ENCODE results near the gene CACNA1G. TPM values are rescaled to one million over a fixed set of nuclear protein-coding genes. Genes with fewer than 3 reads are reported as not detected.

Gene CACNA1G
- total and polyA plus RNA-seq, 2 donors from 2014 or later = 0.06 TPM; not detected in 1

DNA sequence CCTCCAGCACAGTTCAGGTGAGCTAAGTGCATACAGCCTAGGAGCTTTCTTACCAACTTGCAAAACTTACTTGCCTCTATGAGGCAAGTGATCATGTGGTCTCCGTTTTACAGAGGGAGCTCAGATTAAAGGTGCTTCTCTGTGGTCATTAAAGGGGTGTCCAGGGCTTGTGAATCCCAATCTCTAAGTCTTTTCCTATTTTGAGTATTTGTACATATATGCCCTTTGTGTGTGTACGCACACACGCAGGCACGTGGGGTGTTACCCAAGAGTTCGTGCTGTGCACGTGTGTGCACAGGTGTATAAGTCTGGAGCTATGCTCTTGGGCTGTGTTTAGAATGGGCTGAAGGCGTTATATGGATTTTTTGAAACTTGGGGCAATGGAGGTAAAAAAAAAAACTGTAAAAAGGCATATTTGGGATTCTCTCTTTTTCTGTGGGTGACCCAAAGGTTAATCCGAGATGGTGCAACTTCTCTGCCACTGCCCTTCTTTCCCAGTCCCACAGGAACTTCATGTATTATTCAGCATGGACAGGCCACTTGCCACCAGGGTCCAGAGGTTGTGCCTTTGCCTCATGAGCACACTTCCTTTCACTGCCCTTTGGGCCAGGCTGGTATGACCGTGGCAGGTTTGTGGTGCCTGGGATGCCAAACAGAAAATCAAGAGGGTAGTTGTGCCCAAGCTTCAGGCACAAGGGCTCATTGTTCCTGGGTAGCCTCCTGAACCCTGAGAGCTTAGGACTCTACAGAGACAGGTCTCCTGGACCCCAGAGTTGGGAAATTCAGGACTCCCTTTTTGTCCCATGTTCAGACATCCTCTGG is 75.7 kb downstream of the CACNA1G start:
- intact Hi-C loops (cut with DNase I) = loop anchor here (10.0 kb wide), 1 partner anchor 49 kb away; no protein-coding TSS in a partner anchor
- Histone ChIP-seq H3K4me1 (ENCODE audit: control insufficient read depth in 2 of 3, insufficient read depth in 2 of 3, low read depth in 1 of 3, low read length in 3 of 3) (peaks cover 4 to 28% (median 16%) of the 10 kb centered on the region in 3 donors), H3K36me3 (ENCODE audit: control insufficient read depth in 2 of 3, insufficient read depth in 3 of 3, low read length in 3 of 3) (no peaks in the 10 kb centered on the region), H3K9ac (ENCODE audit: low read length in 3 of 3) (no peak overlapping the region), H3K27ac (ENCODE audit: low read depth in 2 of 2, low read length in 2 of 2) (peak overlapping the region in 1 of 2 donors; percentile 12), H3K27me3 (ENCODE audit: control insufficient read depth, insufficient read depth, low read length) (peaks cover 3% of the 10 kb centered on the region), H3K4me3 (ENCODE audit: low read length in 3 of 3) (peak overlapping the region in 2 of 3 donors; percentile 7 to 43), H3K9me3 (ENCODE audit: control insufficient read depth in 2 of 3, insufficient read depth in 1 of 3, low read length in 3 of 3) (no peaks in the 10 kb centered on the region)
- FAIRE-seq (no peak), DNase-seq (peak in 2 of 5 donors; percentile 30 to 49)
- TF ChIP-seq, protein P1, sequence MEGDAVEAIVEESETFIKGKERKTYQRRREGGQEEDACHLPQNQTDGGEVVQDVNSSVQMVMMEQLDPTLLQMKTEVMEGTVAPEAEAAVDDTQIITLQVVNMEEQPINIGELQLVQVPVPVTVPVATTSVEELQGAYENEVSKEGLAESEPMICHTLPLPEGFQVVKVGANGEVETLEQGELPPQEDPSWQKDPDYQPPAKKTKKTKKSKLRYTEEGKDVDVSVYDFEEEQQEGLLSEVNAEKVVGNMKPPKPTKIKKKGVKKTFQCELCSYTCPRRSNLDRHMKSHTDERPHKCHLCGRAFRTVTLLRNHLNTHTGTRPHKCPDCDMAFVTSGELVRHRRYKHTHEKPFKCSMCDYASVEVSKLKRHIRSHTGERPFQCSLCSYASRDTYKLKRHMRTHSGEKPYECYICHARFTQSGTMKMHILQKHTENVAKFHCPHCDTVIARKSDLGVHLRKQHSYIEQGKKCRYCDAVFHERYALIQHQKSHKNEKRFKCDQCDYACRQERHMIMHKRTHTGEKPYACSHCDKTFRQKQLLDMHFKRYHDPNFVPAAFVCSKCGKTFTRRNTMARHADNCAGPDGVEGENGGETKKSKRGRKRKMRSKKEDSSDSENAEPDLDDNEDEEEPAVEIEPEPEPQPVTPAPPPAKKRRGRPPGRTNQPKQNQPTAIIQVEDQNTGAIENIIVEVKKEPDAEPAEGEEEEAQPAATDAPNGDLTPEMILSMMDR (IDR thresholded peaks at IDR 0.05; ENCODE audit: borderline replicate concordance, extremely low read depth, insufficient read depth) = no peak

- Histone ChIP-seq H3K9me3 (ENCODE audit: control insufficient read depth in 2 of 3, insufficient read depth in 1 of 3, low read length in 3 of 3) (no peaks in the 10 kb centered on the region), H3K4me3 (ENCODE audit: low read length in 3 of 3) (no peak overlapping the region), H3K27ac (ENCODE audit: low read depth in 2 of 2, low read length in 2 of 2) (no peak overlapping the region), H3K36me3 (ENCODE audit: control insufficient read depth in 2 of 3, insufficient read depth in 3 of 3, low read length in 3 of 3) (no peaks in the 10 kb centered on the region), H3K9ac (ENCODE audit: low read length in 3 of 3) (no peak overlapping the region), H3K4me1 (ENCODE audit: control insufficient read depth in 2 of 3, insufficient read depth in 2 of 3, low read depth in 1 of 3, low read length in 3 of 3) (peaks cover 4 to 30% (median 17%) of the 10 kb centered on the region in 3 donors), H3K27me3 (ENCODE audit: control insufficient read depth, insufficient read depth, low read length) (peaks cover 3% of the 10 kb centered on the region)
- DNase-seq (peak in 2 of 5 donors; percentile 22 to 65), FAIRE-seq (no peak)
- intact Hi-C loops (cut with DNase I) = loop anchor here (10.0 kb wide), 1 partner anchor 48 kb away; no protein-coding TSS in a partner anchor
- TF ChIP-seq, protein P1 (IDR thresholded peaks at IDR 0.05; ENCODE audit: borderline replicate concordance, extremely low read depth, insufficient read depth) = no peak
Observed at GRCh38 chr17:50636804-50637195, 76.3 kb downstream of the CACNA1G start.

DNA sequence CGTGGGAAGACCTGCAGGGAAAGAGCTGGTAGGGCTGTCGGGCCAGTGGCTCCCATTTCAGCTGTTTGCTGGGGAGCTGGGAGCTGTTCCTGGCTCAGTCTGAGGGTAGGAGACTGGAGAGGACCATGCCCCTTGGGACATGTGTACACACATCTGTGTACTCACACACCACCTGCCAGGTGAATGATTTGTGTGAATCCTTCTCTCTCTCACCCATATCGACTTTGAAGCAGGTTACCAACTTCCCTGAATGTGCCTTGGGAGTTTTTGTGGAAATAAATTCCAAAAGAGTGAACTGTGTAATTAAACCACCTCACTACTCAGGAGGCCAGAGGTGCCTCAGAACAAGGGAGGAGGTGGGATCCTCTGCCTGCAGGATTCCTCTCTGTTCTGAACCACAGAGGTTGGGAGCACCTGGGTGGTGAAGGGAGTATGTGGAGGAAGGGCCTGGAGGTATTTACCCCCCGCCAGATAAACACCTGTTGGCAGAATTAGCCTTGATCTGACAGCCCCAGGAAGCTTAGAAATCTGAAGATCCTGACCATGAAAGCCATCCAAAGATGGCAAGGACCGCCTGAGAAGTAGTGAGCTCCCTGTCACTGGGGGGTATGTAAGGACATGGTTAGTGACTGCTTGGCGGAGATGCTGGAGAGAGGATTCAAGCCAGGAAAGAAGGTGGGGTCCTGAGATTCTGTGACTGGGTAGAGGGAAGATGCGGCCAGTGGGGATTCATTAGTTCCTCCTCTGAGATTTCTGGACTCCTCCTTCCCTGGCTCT is 77.5 kb downstream of the CACNA1G start:
- intact Hi-C loops (cut with DNase I) = loop anchor here (10.0 kb wide), 1 partner anchor 47 kb away; no protein-coding TSS in a partner anchor

More for the DNA sequence above, 77.5 kb downstream of the CACNA1G start:
- no peak for FAIRE-seq
- Histone ChIP-seq H3K9me3 (ENCODE audit: control insufficient read depth in 2 of 3, insufficient read depth in 1 of 3, low read length in 3 of 3) (no peaks in the 10 kb centered on the region), H3K36me3 (ENCODE audit: control insufficient read depth in 2 of 3, insufficient read depth in 3 of 3, low read length in 3 of 3) (no peaks in the 10 kb centered on the region), H3K4me3 (ENCODE audit: low read length in 3 of 3) (no peak overlapping the region), H3K9ac (ENCODE audit: low read length in 3 of 3) (peak overlapping the region in 1 of 3 donors; percentile 53), H3K4me1 (ENCODE audit: control insufficient read depth in 2 of 3, insufficient read depth in 2 of 3, low read depth in 1 of 3, low read length in 3 of 3) (peaks cover 4 to 31% (median 17%) of the 10 kb centered on the region in 3 donors), H3K27me3 (ENCODE audit: control insufficient read depth, insufficient read depth, low read length) (peaks cover 3% of the 10 kb centered on the region), H3K27ac (ENCODE audit: low read depth in 2 of 2, low read length in 2 of 2) (no peak overlapping the region)
- TF ChIP-seq, protein P1 (IDR thresholded peaks at IDR 0.05; ENCODE audit: borderline replicate concordance, extremely low read depth, insufficient read depth) = no peak
- DNase-seq = peak in 2 of 5 donors; percentile 23 to 49

All from kidney (tissue), 14 donors.